Trophoblast cell (in vitro differentiated cells and primary cell): Measurements from ENCODE around the gene C13orf42.

Experiments used
- DNase-seq, 2 donors: peaks; one replicate each; pipeline ENCODE4 v3.0.0-alpha.2; 2016
- H2AFZ ChIP-seq: 2 replicates; pipeline ENCODE4 v1.6.1; 2013; ENCODE audit warnings: low read length, moderate library complexity, mild to moderate bottlenecking; ENCODE audit not compliant: insufficient read depth, poor library complexity
- H2AK5ac ChIP-seq: 2 replicates; pipeline ENCODE4 v1.6.1; 2013; ENCODE audit warnings: mild to moderate bottlenecking, low read length
- H2BK120ac ChIP-seq: 2 replicates; pipeline ENCODE4 v1.6.1; 2013; ENCODE audit warnings: low read length, mild to moderate bottlenecking, moderate library complexity; ENCODE audit not compliant: insufficient read depth, poor library complexity
- H2BK12ac ChIP-seq: 2 replicates; pipeline ENCODE4 v1.6.1; 2013; ENCODE audit warnings: mild to moderate bottlenecking, low read length, moderate library complexity
- H2BK5ac ChIP-seq: 2 replicates; pipeline ENCODE4 v1.6.1; 2013; ENCODE audit warnings: low read length, low read depth, moderate library complexity, mild to moderate bottlenecking; ENCODE audit not compliant: poor library complexity
- H3K14ac ChIP-seq: 2 replicates; pipeline ENCODE4 v1.6.1; 2013; ENCODE audit warnings: mild to moderate bottlenecking, low read length
- H3K18ac ChIP-seq: 2 replicates; pipeline ENCODE4 v1.6.1; 2013; ENCODE audit warnings: mild to moderate bottlenecking, low read length
- H3K23ac ChIP-seq: 2 replicates; pipeline ENCODE4 v1.6.1; 2013; ENCODE audit warnings: low read length
- H3K27ac ChIP-seq: 2 replicates; pipeline ENCODE4 v1.5.1; 2013; ENCODE audit warnings: low read depth, mild to moderate bottlenecking, inconsistent platforms, low read length, moderate library complexity
- H3K27me3 ChIP-seq: 2 replicates; pipeline ENCODE4 v1.6.1; 2013; ENCODE audit warnings: inconsistent platforms, mild to moderate bottlenecking, low read length, moderate library complexity; ENCODE audit not compliant: insufficient read depth
- H3K36me3 ChIP-seq, 2 experiments: 1 replicate in 1 of 2; 2 replicates in 1 of 2; pipeline ENCODE4 v1.6.1; 2013; ENCODE audit warnings: low read length in 2 of 2, mild to moderate bottlenecking in 2 of 2, moderate library complexity in 1 of 2; ENCODE audit not compliant: insufficient read depth in 2 of 2, control insufficient read depth in 1 of 2
- H3K4ac ChIP-seq: 2 replicates; pipeline ENCODE4 v1.6.1; 2013; ENCODE audit warnings: low read depth, mild to moderate bottlenecking, low read length, moderate library complexity
- H3K4me1 ChIP-seq, 2 experiments: 1 replicate in 1 of 2; 2 replicates in 1 of 2; pipeline ENCODE4 v1.6.1; 2013; ENCODE audit warnings: low read length in 2 of 2, mild to moderate bottlenecking in 2 of 2, moderate library complexity in 1 of 2; ENCODE audit not compliant: insufficient read depth in 2 of 2, control insufficient read depth in 1 of 2
- H3K4me2 ChIP-seq: 2 replicates; pipeline ENCODE4 v1.6.1; 2013; ENCODE audit warnings: inconsistent platforms, mild to moderate bottlenecking, low read length, moderate library complexity
- H3K4me3 ChIP-seq: 2 replicates; pipeline ENCODE4 v1.5.1; 2013; ENCODE audit warnings: mild to moderate bottlenecking, low read depth, low read length, inconsistent platforms
- H3K79me1 ChIP-seq: one replicate; pipeline ENCODE4 v1.6.1; 2013; ENCODE audit warnings: low read length
- H3K79me2 ChIP-seq: 2 replicates; pipeline ENCODE4 v1.6.1; 2013; ENCODE audit warnings: low read length, mild to moderate bottlenecking; ENCODE audit not compliant: control insufficient read depth, insufficient read depth, poor library complexity
- H3K9ac ChIP-seq: 2 replicates; pipeline ENCODE4 v1.6.1; 2013; ENCODE audit warnings: mild to moderate bottlenecking, low read length
- H3K9me3 ChIP-seq: 2 replicates; pipeline ENCODE4 v1.6.1; 2013; ENCODE audit warnings: low read depth, mild to moderate bottlenecking, control low read depth, inconsistent platforms, low read length; ENCODE audit not compliant: insufficient read depth
- H4K12ac ChIP-seq: 2 replicates; pipeline ENCODE4 v1.6.1; 2013; ENCODE audit warnings: low read depth, mild to moderate bottlenecking, low read length, moderate library complexity
- H4K8ac ChIP-seq: 2 replicates; pipeline ENCODE4 v1.6.1; 2013; ENCODE audit warnings: low read depth, mild to moderate bottlenecking, low read length, moderate library complexity
- H4K91ac ChIP-seq: one replicate; pipeline ENCODE4 v1.6.1; 2013; ENCODE audit warnings: low read depth, mild to moderate bottlenecking, low read length, moderate library complexity
- WGBS: extraction: QIAGEN DNeasy Blood & Tissue Kit; methylation state at CpG from one replicate; pipeline ENCODE4 v1.1.7; 2013; ENCODE audit warnings: missing lambda C conversion rate; ENCODE audit not compliant: insufficient read length, insufficient coverage; ENCODE audit errors: extremely low coverage; 5-methylcytosine and 5-hydroxymethylcytosine counted together

Gene C13orf42

DNA sequence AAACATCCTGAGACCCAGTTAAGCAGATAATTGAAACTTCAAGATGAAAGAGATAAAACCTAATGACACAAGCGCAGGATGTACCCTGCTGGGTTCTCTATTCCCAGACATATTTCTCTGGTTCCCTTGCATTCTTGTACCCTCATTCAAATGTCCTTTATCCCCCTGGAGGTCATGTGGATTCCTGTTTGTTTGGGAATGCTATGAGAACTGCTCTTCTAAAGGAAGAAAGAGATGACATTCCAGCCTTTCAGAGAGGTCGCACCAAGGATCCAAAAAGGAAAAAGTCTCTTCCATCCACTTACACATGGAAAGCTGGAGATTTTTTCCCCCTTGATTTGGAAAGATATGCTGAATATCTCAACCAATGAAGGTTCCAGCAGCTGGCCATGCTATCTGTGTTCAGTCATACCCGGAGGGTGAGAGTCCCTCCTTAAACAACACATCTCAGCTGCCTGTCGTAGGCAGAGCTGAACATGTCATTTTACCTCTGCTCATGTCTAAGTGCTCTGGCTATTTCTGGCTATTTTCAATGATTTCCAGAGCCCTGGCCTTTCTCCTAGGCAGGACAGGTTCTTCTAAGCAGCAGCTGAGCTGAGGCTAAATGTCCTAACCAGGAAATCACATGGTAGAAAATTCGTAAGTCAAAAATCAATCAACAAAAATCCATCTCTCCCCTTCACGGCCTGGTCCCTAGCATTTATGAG is 52.5 kb downstream of the C13orf42 start:
- no peak overlapping the region for H2BK120ac ChIP-seq
- H3K79me1 ChIP-seq: no peaks in the 10 kb centered on the region
- DNase-seq: peak in 1 of 2 donors; percentile 4
- no peaks in the 10 kb centered on the region for H3K79me2 ChIP-seq
- H3K36me3 ChIP-seq: no peaks in the 10 kb centered on the region
- WGBS: no CpG with 5 or more reads among the region's 6 CpGs
- no peak overlapping the region for H4K91ac ChIP-seq
- no peak overlapping the region for H2AFZ ChIP-seq
- peaks cover 0 to 5% of the 10 kb centered on the region in 2 experiments for H3K4me1 ChIP-seq
- H3K14ac ChIP-seq: no peak overlapping the region
- no peak overlapping the region for H4K12ac ChIP-seq
- no peak overlapping the region for H3K4me2 ChIP-seq
- H4K8ac ChIP-seq: no peak overlapping the region
- H3K9ac ChIP-seq: no peak overlapping the region
- H2AK5ac ChIP-seq: no peak overlapping the region
- H3K4ac ChIP-seq: no peak overlapping the region
- no peaks in the 10 kb centered on the region for H3K9me3 ChIP-seq
- no peak overlapping the region for H3K18ac ChIP-seq
- no peak overlapping the region for H2BK12ac ChIP-seq
- H2BK5ac ChIP-seq: no peak overlapping the region
- no peak overlapping the region for H3K27ac ChIP-seq
- no peaks in the 10 kb centered on the region for H3K27me3 ChIP-seq
- H3K4me3 ChIP-seq: no peak overlapping the region
- no peak overlapping the region for H3K23ac ChIP-seq

DNA sequence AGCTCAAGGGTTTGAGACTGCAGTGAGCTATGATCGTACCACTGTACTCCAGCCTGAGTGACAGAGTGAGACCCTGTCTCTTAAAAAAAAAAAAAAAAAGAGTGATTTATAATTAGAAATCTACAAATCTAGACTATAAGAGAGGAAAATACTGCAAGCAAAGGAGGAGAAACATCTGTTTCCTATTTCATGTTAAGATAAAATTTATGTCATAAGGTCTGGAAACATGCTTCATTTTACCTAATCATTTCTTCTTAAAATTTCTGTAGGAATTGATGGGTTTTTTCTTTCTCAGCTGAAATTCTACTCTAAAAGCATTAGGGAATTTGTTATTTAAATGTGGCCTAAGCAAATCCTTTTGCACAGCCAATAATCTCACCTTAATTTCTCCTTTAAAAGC is 53.2 kb downstream of the C13orf42 start:
- H4K91ac ChIP-seq: no peak overlapping the region
- no peak overlapping the region for H4K8ac ChIP-seq
- DNase-seq: no peak
- H3K79me2 ChIP-seq: no peaks in the 10 kb centered on the region
- H4K12ac ChIP-seq: no peak overlapping the region
- no peak overlapping the region for H3K4me2 ChIP-seq
- no peaks in the 10 kb centered on the region for H3K9me3 ChIP-seq
- H3K4me1 ChIP-seq: peaks cover 0 to 5% of the 10 kb centered on the region in 2 experiments
- no peak overlapping the region for H3K18ac ChIP-seq
- no peak overlapping the region for H3K14ac ChIP-seq
- no peak overlapping the region for H3K4ac ChIP-seq
- no peak overlapping the region for H2BK120ac ChIP-seq
- no peaks in the 10 kb centered on the region for H3K27me3 ChIP-seq
- H3K79me1 ChIP-seq: no peaks in the 10 kb centered on the region
- H2BK12ac ChIP-seq: no peak overlapping the region
- H2BK5ac ChIP-seq: no peak overlapping the region
- H3K4me3 ChIP-seq: no peak overlapping the region
- no peak overlapping the region for H2AFZ ChIP-seq
- no peak overlapping the region for H2AK5ac ChIP-seq
- no peak overlapping the region for H3K27ac ChIP-seq
- no CpG with 5 or more reads among the region's 1 CpG for WGBS
- H3K23ac ChIP-seq: no peak overlapping the region
- no peak overlapping the region for H3K9ac ChIP-seq
- no peaks in the 10 kb centered on the region for H3K36me3 ChIP-seq

- Histone ChIP-seq H3K14ac (no peak overlapping the region), H3K27me3 (no peaks in the 10 kb centered on the region), H3K4me2 (no peak overlapping the region), H3K36me3 (no peaks in the 10 kb centered on the region), H3K4me1 (peaks cover 0 to 5% of the 10 kb centered on the region in 2 experiments), H3K27ac (no peak overlapping the region), H4K8ac (no peak overlapping the region), H4K91ac (no peak overlapping the region), H2AFZ (no peak overlapping the region), H3K23ac (no peak overlapping the region), H2BK12ac (no peak overlapping the region), H3K18ac (no peak overlapping the region), H3K4me3 (no peak overlapping the region), H3K9ac (no peak overlapping the region), H3K9me3 (no peaks in the 10 kb centered on the region), H4K12ac (no peak overlapping the region), H2AK5ac (no peak overlapping the region), H2BK120ac (no peak overlapping the region), H3K4ac (no peak overlapping the region), H2BK5ac (no peak overlapping the region), H3K79me1 (no peaks in the 10 kb centered on the region), H3K79me2 (no peaks in the 10 kb centered on the region)
- no peak for DNase-seq
These were observed 54.1 kb downstream of the C13orf42 start for GRCh38 chr13:51057001-51057400.

DNA sequence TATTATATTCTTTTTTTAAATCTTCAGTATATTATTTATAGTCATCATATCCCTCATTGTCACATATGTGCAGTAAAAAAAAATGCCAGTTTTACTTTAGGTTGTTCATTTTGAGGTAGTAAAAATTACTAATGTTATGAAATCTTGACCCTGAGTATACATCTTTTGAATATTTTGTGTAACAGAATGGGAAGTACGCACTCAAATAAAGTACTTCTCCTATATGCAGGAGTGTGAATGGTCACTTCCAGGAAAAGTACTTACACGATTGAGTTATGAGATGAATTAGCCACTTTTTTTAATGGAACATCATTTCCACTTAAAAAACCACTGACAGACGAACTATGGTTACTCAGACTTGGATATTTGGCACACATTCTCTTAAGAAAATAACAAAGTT is 58.5 kb downstream of the C13orf42 start:
- Histone ChIP-seq H3K27ac (no peak overlapping the region), H3K4me3 (no peak overlapping the region), H4K91ac (no peak overlapping the region), H2AFZ (no peak overlapping the region), H2BK120ac (no peak overlapping the region), H3K4me2 (no peak overlapping the region), H3K79me2 (no peaks in the 10 kb centered on the region), H4K8ac (no peak overlapping the region), H3K4me1 (no peaks in the 10 kb centered on the region), H3K18ac (no peak overlapping the region), H4K12ac (no peak overlapping the region), H2AK5ac (no peak overlapping the region), H3K36me3 (no peaks in the 10 kb centered on the region), H2BK12ac (no peak overlapping the region), H3K23ac (no peak overlapping the region), H3K27me3 (no peaks in the 10 kb centered on the region), H3K9me3 (no peaks in the 10 kb centered on the region), H3K9ac (no peak overlapping the region), H3K14ac (no peak overlapping the region), H2BK5ac (no peak overlapping the region), H3K79me1 (no peaks in the 10 kb centered on the region), H3K4ac (no peak overlapping the region)
- no peak for DNase-seq
- no CpG with 5 or more reads among the region's 3 CpGs for WGBS
